Measurements from ENCODE around the gene MORN3.
A peak's percentile ranks its signal among the peaks of the same experiment; 100 is the strongest.
"Not testable (repeated sequence)": the region's sequence is repeated elsewhere in the genome, so short reads cannot be mapped to it uniquely, and the experiment has no call there.

Gene MORN3

GRCh38 chr12:121692744-121693143 is 23.3 kb upstream of the MORN3 start:
- not testable (repeated sequence) for DNase-seq (ENCODE audit: low read depth in 2 of 2)

GRCh38 chr12:121689430-121689829 is 20.0 kb upstream of the MORN3 start:
- no peak for DNase-seq (ENCODE audit: low read depth in 2 of 2)

- DNase-seq (ENCODE audit: low read depth in 2 of 2): no peak
Observed at GRCh38 chr12:121688966-121689365, 19.5 kb upstream of the MORN3 start.

GRCh38 chr12:121679661-121680197 is 10.3 kb upstream of the MORN3 start:
- not testable (repeated sequence) for DNase-seq (ENCODE audit: low read depth in 2 of 2)

GRCh38 chr12:121678716-121679300 is 9.4 kb upstream of the MORN3 start:
- DNase-seq (ENCODE audit: low read depth in 2 of 2): no peak

- no peak for DNase-seq (ENCODE audit: low read depth in 2 of 2)
Observed at GRCh38 chr12:121678305-121678704, 8.9 kb upstream of the MORN3 start.

- DNase-seq (ENCODE audit: low read depth in 2 of 2): no peak
Observed at GRCh38 chr12:121676190-121676589, 6.7 kb upstream of the MORN3 start.

- DNase-seq (ENCODE audit: low read depth in 2 of 2): no peak
Observed at GRCh38 chr12:121673013-121673511, 3.6 kb upstream of the MORN3 start.

GRCh38 chr12:121668750-121669520 is 519 bp downstream of the MORN3 start:
- DNase-seq (ENCODE audit: low read depth in 2 of 2): peak; percentile 45 to 50

GRCh38 chr12:121666829-121667228 is 2.6 kb downstream of the MORN3 start:
- DNase-seq (ENCODE audit: low read depth in 2 of 2): not testable (repeated sequence)

- no peak for DNase-seq (ENCODE audit: low read depth in 2 of 2)
Observed at GRCh38 chr12:121663610-121663929, 5.9 kb downstream of the MORN3 start.

GRCh38 chr12:121661353-121662105 is 7.9 kb downstream of the MORN3 start:
- DNase-seq (ENCODE audit: low read depth in 2 of 2): not testable (repeated sequence)

- DNase-seq (ENCODE audit: low read depth in 2 of 2): peak in 1 of 2 donors; percentile 46
Observed at GRCh38 chr12:121657305-121658008, 12.0 kb downstream of the MORN3 start.

- no peak for DNase-seq (ENCODE audit: low read depth in 2 of 2)
Observed at GRCh38 chr12:121656122-121656521, 13.3 kb downstream of the MORN3 start.

GRCh38 chr12:121653999-121654398 is 15.5 kb downstream of the MORN3 start:
- DNase-seq (ENCODE audit: low read depth in 2 of 2): no peak

- no peak for DNase-seq (ENCODE audit: low read depth in 2 of 2)
Observed at GRCh38 chr12:121652767-121653497, 16.5 kb downstream of the MORN3 start.

- no peak for DNase-seq (ENCODE audit: low read depth in 2 of 2)
Observed at GRCh38 chr12:121651320-121651719, 18.1 kb downstream of the MORN3 start.

GRCh38 chr12:121649819-121650353 is 19.6 kb downstream of the MORN3 start:
- DNase-seq (ENCODE audit: low read depth in 2 of 2): no peak

GRCh38 chr12:121649322-121649721 is 20.1 kb downstream of the MORN3 start:
- DNase-seq (ENCODE audit: low read depth in 2 of 2): no peak

GRCh38 chr12:121648458-121649028 is 20.9 kb downstream of the MORN3 start:
- DNase-seq (ENCODE audit: low read depth in 2 of 2): no peak

GRCh38 chr12:121641343-121641630 is 28.2 kb downstream of the MORN3 start:
- DNase-seq (ENCODE audit: low read depth in 2 of 2): no peak

All from stimulated activated CD4-positive, alpha-beta T cell treated with anti-CD3 and anti-CD28 coated beads, Interleukin-4, amount 100 ng/mL, for 48 hours (primary cell).